HG03520 (cell line): ENCODE data around the gene CHRND.
A peak's percentile ranks its signal among the peaks of the same experiment; 100 is the strongest.

Experiments used
- ATAC-seq: cut with Tn5 transposase; IDR thresholded peaks from one replicate; pipeline ENCODE4 v1.9.1; 2021; ENCODE audit warnings: mild to moderate bottlenecking, moderate library complexity; ENCODE audit not compliant: unreplicated experiment

The CHRND gene

DNA sequence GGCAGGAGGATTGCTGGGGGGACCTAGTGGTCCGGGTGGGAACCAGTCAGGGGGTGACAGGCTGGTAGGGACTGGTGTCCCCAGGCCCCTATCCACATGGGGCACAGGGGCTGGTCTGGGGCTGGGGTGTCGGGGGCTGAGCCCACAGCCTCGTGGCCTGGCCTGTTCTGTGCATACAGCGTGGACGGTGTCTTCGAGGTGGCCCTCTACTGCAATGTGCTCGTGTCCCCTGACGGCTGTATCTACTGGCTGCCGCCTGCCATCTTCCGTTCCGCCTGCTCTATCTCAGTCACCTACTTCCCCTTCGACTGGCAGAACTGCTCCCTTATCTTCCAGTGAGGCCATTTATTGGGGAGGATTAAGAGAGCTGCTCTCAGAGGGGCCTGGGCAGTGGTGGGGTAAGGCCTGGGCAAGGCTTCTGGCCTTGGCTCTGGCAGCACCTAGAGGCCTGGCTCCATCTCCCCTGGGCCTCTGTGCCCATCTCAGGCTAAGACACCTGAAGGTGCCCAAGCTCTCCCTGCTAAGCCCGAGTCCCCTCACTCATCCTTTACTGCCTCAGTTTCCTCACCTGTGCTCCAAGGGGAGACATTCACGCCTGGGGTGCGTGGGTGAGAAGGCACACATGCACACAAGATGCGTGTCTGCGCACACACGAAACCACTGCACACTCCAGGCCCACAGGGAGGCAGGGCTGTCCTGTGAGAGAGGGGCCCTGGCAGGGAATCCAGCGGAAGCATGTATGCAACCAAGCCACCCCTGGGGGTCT, 15.4 kb downstream of the CHRND start:
- no peak for ATAC-seq

DNA sequence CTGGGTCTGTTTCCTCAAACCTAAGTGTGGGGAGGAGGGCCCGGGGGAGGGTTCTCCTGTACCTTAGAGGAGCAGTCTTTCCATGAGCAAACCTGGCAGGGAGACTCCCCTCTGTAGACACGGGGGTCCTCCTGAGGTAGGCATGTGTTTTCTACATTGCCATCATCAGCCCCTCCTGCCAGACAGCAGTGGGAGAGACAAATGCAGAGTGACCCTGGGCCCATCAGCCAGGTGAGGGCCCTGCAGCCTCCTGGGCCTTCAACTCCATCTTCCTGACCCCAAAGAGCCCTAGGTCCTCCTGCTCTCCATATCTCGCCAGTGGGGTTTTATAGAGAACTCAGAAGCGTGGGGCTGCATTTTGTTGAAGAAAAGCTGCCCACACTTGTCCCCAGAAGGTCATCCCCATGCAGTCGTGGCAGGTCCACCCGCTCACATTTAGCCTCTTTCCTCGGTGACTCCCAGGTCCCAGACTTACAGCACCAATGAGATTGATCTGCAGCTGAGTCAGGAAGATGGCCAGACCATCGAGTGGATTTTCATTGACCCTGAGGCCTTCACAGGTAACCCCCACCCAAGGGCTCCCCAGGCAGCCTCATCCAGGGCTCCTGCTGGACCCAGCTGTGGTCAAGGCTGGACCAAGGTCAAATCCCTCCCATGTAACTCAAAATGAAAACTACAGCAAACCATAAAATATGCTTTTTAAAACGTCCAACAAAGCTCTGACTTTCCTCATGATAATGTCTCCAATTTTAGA, 16.2 kb downstream of the CHRND start:
- ATAC-seq, result no peak

DNA sequence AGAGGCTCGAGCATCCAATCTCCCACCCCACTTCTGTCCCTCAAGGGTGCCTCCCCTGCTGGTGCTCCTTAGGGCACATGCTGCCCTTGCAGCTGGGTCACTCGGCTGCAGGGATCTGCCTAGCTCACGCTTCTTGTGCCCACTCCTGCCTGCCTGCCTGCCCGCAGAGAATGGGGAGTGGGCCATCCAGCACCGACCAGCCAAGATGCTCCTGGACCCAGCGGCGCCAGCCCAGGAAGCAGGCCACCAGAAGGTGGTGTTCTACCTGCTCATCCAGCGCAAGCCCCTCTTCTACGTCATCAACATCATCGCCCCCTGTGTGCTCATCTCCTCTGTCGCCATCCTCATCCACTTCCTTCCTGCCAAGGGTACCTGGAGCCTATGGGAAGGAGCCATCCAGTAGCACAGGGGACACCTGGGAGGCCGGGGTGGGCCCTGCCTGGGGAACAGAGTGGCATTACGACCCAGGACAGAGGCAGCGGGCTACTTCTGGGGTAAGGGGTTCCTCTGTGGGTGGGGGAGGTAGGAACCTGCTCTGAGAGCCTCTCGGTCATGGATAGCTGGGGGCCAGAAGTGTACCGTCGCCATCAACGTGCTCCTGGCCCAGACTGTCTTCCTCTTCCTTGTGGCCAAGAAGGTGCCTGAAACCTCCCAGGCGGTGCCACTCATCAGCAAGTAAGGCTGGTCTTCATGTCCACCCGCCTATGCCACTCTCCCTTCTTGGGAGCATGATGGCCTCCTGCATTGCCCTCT, 16.9 kb downstream of the CHRND start:
- no peak for ATAC-seq

DNA sequence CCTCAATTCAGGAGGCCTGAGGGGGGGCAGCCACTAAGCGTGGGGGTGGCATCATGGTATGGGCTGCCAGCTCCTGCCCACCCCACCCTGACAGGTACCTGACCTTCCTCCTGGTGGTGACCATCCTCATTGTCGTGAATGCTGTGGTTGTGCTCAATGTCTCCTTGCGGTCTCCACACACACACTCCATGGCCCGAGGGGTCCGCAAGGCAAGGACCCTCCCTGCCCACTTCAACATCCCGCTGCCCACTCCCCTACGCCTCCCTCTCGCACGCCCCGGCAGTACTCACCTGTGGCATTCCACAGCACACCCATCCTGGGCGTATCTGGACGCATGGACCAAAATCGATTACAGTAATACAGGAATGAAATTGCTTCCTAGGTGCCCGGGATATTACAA, 17.5 kb downstream of the CHRND start:
- no peak for ATAC-seq

DNA sequence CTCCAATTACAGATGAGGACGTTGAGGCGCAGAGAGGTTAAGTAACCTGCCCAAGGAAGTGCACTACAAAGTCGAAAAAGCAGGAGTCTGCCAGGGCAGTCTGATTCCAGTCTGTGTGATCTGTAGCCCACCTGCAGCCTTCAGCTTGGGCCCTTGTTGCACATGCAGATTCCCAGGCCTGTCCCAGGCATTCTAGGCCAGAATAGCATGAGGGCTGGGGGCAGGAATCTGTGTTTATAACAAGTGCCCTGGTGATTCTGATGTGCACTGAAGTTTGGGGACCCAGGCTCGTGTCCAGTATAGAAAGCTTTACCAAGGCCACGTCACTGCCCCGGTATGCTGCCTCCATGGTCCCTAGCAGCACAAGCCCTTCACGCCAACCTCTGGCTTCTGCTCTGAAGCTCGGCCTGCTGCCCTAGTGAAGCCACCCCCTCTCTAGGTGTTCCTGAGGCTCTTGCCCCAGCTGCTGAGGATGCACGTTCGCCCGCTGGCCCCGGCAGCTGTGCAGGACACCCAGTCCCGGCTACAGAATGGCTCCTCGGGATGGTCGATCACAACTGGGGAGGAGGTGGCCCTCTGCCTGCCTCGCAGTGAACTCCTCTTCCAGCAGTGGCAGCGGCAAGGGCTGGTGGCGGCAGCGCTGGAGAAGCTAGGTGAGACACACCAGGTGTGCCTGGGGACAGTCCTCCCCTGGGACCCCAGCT, 18.1 kb downstream of the CHRND start:
- ATAC-seq, result no peak

DNA sequence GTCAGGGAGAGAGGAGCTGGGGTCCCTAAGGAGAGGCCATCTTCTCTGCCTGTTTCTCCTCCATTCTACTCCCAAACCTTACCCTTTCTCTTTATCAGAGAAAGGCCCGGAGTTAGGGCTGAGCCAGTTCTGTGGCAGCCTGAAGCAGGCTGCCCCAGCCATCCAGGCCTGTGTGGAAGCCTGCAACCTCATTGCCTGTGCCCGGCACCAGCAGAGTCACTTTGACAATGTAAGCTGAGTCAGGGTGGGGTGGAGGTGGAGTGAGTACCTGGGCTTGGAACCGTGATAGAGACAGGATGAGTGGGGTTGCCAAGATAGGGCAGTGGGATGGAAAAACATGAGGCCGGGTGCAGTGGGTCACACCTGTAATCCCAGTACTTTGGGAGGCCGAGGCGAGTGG, 18.7 kb downstream of the CHRND start:
- no peak for ATAC-seq

DNA sequence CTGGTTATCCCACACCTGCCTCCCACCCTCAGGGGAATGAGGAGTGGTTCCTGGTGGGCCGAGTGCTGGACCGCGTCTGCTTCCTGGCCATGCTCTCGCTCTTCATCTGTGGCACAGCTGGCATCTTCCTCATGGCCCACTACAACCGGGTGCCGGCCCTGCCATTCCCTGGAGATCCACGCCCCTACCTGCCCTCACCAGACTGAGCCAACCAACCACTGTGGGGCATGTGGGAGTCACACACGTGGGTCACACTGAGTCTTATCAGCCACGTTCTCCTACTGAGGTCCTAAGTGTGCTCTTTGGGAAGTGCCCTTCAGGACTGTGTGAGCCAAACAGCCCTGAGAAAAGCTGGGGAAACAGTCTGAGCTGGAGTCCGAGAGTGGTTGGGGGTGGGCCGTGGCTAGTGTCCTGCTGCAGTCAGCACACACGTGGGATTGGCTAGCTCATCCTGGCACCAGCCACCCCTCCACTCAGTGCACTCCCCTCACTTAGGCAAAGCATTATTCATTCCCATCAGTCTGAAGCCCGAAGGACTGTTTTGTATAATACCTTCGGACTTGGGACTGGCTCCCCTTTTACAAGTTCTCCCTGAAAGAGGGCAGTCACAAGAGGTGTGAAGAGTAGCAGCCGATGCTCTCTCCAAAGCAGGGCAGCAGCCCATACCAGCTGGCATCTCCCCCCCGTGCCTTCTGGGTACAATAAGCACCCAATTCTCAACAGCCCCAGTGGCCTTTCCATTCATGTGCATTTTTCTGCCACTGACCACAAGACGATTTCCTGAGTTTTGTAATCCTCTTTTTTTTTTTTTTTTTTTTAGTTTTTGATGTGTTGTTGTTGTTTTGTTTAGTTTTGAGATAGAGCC, 19.8 kb downstream of the CHRND start:
- no peak for ATAC-seq

DNA sequence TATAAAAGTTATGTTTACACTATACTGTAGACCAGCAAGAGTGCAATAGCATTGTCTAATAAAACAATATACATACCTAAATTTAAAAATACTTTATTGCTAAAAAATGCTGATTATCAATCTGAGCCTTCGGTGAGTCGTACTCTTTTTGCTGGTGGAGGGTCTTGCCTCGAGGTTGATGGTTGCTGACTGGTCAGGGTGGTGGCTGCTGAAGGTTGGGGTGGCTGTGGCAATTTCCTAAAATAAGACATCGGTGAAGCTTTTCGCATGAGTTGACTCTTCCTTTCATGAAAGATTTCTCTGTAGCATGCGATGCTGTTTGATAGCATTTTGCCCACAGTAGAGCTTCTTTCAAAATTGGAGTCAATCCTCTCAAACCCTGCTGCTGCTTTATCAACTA, 22.0 kb downstream of the CHRND start:
- no peak for ATAC-seq

DNA sequence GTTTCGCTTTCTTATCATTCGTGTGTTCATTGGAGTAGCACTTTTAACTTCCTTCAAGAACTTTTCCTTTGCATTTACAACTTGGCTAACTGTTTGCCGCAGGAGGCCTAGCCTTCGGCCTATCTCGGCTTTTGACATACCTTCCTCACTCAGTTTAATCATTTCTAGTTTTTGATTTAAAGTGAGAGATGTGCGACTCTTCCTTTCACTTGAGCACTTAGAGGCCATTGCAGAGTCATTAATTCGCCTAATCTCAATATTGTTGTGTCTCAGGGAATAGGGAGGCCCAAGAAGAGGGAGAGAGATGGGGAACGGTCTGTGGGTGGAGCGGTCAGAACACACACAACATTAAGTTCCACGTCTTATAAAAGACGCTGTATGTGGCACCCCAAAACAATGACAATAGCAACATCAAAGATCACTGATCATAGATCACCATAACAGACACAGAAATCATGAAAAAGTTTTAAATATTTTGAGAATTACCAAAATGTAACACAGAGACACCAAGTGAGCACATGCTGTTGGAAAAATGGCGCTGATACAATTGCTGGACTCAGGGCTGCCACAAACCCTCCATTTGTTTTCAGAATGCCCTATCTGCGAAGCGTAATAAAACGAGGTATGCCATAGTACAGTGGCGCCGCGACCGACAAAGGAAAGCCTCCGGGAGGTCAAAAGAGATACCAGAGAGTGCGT, 23.8 kb downstream of the CHRND start:
- ATAC-seq, result peak; percentile 5

DNA sequence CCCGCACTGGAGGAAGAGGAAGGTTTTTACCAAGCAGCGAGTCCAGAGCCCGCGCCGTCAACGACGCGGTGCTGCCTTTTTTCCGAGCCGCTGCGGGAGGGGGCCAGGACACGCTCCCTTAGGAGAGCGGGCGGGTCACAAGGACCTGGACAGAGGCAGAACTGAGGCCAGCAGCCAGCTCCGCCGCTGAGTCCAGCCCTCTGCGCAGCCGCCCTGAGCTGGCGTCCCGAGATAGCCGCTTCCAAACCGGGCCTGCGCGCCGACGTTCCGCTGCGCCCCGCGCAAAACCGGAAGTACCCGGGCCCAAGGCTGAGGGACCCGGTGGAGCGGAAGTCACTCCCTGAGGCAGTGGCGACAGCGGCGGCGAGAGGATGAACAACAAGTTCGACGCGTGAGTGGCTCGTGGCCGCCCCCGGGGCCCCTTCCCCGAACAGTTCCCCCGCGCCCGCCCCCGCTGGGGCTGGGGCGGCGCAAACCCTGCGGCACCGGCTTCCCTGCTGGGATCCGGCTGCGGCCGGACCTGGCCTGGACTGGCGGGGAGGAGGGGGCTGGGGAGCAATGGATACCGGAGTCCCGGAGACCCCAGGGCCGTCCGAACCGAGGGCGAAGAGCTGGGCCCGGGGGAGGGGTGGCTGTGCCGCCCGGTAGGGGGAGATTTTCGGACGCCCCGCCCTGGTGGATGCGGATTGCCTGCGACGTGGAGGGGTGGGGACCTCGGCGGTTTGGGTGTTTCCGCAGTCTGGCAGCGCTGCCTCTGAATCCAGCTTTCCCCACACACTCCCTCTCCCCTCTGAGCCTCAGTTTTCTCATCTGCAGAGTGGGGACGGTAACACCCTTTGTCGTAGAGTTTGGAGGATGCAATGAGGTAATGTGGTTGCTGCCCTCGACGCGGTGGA, 24.6 kb downstream of the CHRND start, which contains the start of the genes EIF4E2 and TIGD1:
EIF4E2 (plus strand) TSS at position 336 of the 896 bp plus-strand sequence; CDS start at position 372, 36 bp downstream.
TIGD1 (minus strand) TSS at position 204 of the 896 bp plus-strand sequence. CDS start 675 bp downstream, outside the sequence.
- peak; percentile 93 for ATAC-seq

DNA sequence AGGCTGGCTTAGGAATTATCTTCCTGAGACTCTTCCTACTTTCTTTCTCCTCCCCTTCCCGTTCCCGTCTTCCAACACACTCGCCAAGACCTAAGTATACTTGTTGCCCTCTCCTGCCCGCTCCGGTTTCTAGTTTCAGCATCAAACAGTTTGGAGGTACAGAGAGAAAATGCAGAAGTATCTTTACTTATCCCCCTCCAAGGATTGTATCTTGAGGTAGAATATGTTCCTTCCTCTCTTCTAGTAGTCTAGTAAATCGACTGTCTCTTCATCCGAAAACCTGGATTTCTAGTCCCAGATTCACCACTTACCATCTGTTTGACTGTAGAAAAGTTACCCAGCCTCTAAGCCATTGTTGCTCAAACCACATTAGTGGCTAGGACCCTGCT, 25.3 kb downstream of the CHRND start:
- ATAC-seq, result no peak

DNA sequence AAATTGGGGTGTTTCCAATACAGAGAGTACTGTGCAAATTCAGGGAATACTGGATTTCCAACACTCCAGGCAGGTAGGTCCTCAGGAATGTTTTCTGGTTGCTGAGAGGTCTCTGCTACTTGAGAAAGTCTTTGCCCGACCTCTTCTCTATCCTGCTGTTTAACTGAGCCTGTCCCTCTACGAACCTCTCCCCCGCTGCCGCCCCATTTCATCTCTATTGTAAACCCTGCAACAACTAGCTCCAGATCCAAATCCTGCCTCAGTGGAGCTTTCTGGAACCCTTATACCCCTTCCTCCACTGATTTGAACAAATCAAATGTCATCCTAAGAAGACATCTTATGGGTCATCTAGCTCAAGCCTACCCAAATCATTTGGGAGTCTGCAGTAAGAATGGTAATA, 25.8 kb downstream of the CHRND start:
- no peak for ATAC-seq

DNA sequence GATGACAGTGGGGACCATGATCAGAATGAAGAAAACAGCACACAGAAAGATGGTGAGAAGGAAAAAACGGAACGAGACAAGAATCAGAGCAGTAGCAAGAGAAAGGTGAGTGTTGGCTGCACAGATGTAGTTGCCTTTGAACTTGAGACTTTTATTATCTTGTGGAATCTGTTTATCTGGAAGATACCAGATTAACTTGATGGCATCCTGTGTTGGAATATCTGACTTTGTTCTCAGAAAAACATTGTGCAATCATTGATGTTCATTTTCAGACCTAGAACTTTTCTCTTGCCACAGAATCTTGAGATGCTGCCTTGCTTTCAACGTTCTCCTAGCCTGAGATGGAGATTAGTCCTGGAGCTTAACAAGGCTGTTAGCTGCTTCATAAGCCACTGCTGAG, 30.5 kb downstream of the CHRND start:
- ATAC-seq, result no peak

DNA sequence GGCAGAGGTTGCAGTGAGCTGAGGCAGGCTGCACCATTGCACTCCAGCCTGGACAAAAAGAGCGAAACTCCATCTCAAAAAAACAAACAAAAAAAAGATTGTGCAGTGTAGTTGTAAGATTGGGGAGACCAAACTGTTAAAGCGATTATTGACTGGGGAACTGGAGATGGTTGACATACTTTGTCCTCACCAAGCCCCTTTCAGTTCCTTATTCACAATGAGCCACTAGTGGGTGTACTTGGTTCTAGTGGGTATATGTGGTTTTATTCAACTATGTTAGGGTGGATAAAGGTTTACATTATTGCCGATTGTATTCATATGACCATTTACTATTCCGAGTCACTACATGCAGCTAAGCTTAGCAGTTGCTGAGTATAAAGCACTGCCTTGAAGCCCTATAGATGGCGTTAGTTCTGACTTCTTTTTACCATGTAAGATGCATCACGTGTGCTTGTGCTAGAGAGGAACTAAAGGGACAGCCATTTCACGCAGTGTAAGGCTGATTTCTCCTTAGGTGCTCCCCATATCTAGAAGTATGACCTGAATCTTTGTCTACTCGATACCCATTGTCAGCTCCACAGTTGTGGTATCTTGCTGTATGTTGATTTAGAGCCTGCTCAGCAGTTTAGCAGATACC, 36.7 kb downstream of the CHRND start:
- ATAC-seq, result no peak

DNA sequence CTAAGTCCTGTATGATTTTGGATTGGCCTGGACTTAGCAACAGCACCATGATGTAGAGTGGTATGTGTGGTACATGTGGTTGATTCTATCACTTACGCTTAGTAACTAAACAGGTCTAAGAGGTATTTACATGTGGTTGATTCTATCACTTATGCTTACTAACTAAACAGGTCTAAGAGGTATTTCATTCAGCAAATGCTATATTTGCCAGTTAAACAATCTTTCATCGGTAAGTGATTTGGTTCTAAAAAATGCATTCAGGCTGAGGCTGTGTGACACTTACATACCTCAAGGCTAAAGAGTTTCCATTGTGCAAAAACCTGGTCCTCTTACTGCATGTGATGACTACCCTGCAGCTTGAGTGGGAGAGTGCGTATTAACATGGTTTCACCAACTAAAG, 37.6 kb downstream of the CHRND start:
- no peak for ATAC-seq

DNA sequence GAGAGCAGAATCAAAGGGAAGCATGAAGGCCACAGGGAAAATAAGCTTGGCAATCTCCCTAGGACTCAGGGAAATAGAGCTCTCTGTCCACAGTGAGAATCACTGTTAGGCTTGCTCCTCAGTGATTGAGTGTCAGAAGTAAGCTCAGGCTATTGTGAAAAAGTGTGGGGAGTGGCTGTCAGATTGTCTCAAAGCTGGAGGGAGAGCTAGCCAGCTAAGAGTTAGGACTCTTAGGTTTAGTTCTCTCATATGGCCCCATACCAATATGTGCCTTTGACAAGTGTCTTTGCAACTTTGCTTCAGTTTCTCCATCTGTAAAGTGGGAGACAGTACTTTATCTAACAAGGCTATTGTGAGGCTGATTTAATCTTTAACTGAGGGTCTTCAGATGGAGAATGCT, 41.8 kb downstream of the CHRND start:
- ATAC-seq, result no peak

DNA sequence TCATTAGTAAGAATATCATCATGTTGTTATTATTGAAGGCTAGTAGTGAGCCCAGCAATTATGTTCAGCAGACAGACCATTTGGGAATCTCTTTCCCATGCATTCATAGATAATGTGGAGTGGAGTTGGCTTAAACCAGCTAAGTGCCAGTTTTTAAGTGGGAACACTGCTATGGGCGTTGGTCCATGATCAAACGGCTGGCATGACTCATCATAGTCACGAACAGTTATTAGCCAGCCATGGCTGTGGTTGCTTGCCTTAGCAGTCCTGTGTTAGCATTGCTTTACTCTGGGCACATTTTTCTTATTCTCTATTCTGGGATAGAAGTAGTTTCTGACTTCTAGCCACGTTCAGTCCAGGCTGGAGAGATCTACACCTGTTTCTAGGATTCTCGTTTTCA, 42.2 kb downstream of the CHRND start:
- ATAC-seq, result no peak

DNA sequence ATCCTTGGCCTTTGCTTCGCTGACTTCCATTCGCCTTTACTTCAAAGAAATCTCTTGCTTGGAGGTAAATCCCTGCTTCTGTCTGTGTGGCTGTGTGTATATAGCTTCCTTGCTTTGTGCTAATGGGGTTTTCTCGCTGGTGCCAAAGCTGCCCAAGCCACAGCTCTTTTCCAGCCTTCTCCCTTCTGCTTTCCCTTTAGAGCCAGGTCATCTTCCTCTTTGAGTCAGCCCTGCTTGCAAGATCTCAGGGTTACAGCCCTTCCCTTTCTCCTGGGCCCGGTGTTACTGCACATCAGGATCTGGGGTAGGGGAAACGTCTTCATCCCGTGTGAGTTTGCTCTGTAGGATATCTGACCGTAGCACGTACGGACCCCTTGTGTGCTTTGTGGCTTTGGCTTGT, 43.6 kb downstream of the CHRND start:
- ATAC-seq, result no peak
